ENCODE measurements around the gene IL32.

The IL32 gene

GRCh38 chr16:3065069-3065741 lies at the start of gene IL32:
Gene IL32 (plus strand): TSS chr16:3065640. CDS start chr16:3065812, 172 bp downstream.
- DNase-seq (ENCODE audit: low read depth), result peak; percentile 49

GRCh38 chr16:3015865-3016521 lies 49.4 kb upstream of the IL32 start:
- no peak for DNase-seq (ENCODE audit: low read depth)

GRCh38 chr16:3017344-3017743 lies 48.1 kb upstream of the IL32 start:
- DNase-seq (ENCODE audit: low read depth), result no peak

- DNase-seq (ENCODE audit: low read depth), result no peak
Observed at GRCh38 chr16:3017794-3018506, 47.5 kb upstream of the IL32 start, which contains the start of gene CLDN6. Gene CLDN6 (minus strand): TSS chr16:3018183. CDS start chr16:3016021, 2,162 bp downstream.

GRCh38 chr16:3019594-3020246 lies 45.7 kb upstream of the IL32 start:
- DNase-seq (ENCODE audit: low read depth), result no peak

GRCh38 chr16:3020247-3020603 lies 45.2 kb upstream of the IL32 start, which contains the start of gene TNFRSF12A:
Gene TNFRSF12A (plus strand): TSS chr16:3020368. CDS start chr16:3020398, 30 bp downstream.
- peak; percentile 24 for DNase-seq (ENCODE audit: low read depth)

- DNase-seq (ENCODE audit: low read depth), result peak; percentile 35
Observed at GRCh38 chr16:3020604-3021448, 44.6 kb upstream of the IL32 start.

- DNase-seq (ENCODE audit: low read depth), result peak; percentile 49
Observed at GRCh38 chr16:3021449-3022207, 43.8 kb upstream of the IL32 start.

- DNase-seq (ENCODE audit: low read depth), result peak; percentile 79
Observed at GRCh38 chr16:3022208-3022683, 43.2 kb upstream of the IL32 start.

- DNase-seq (ENCODE audit: low read depth), result no peak
Observed at GRCh38 chr16:3022684-3023414, 42.6 kb upstream of the IL32 start.

GRCh38 chr16:3023415-3023668 lies 42.1 kb upstream of the IL32 start:
- DNase-seq (ENCODE audit: low read depth), result no peak

- DNase-seq (ENCODE audit: low read depth), result peak; percentile 88
Observed at GRCh38 chr16:3023669-3024478, 41.6 kb upstream of the IL32 start, which contains the start of the genes HCFC1R1 and THOC6. Gene HCFC1R1 (minus strand): TSS chr16:3023942. CDS start chr16:3023941, 1 bp downstream. Gene THOC6 (plus strand): TSS chr16:3024035. CDS start chr16:3024327, 292 bp downstream.

GRCh38 chr16:3025032-3026002 lies 40.1 kb upstream of the IL32 start:
- no peak for DNase-seq (ENCODE audit: low read depth)

- DNase-seq (ENCODE audit: low read depth), result no peak
Observed at GRCh38 chr16:3026003-3026378, 39.4 kb upstream of the IL32 start.

- DNase-seq (ENCODE audit: low read depth), result no peak
Observed at GRCh38 chr16:3026609-3027488, 38.6 kb upstream of the IL32 start.

- no peak for DNase-seq (ENCODE audit: low read depth)
Observed at GRCh38 chr16:3027489-3027795, 38.0 kb upstream of the IL32 start.
